Activated T-helper 1 cell treated with anti-CD3 and anti-CD28 coated beads, Interleukin-12 subunit alpha, Interleukin-12 subunit beta, Interleukin-2, Interleukin-4 antibody, amounts not matched to agents 30 ng/mL and 10 ng/mL and 1 ng/mL, durations not matched to agents 14 hours and 24 hours and 36 hours (primary cell): Measurements from ENCODE around the gene AMOT. TPM values are rescaled to one million over a fixed set of nuclear protein-coding genes. Genes with fewer than 3 reads are reported as not detected.
A peak's percentile ranks its signal among the peaks of the same experiment; 100 is the strongest.

Experiments
- DNase-seq: peaks from one replicate; pipeline ENCODE4 v3.0.0; 2021; ENCODE audit warnings: low spot score
- H3K27ac Mint-ChIP-seq: one replicate; pipeline ENCODE4 v1.8.0; 2021; ENCODE audit warnings: mild to moderate bottlenecking, mixed read lengths
- H3K27me3 Mint-ChIP-seq: one replicate; pipeline ENCODE4 v1.8.0; 2022; ENCODE audit warnings: mild to moderate bottlenecking, moderate library complexity, mixed read lengths; ENCODE audit not compliant: insufficient read depth
- H3K36me3 Mint-ChIP-seq: one replicate; pipeline ENCODE4 v1.8.0; 2021; ENCODE audit warnings: low read depth, mixed read lengths
- H3K4me1 Mint-ChIP-seq: one replicate; pipeline ENCODE4 v1.8.0; 2021; ENCODE audit warnings: low read depth, mixed read lengths
- H3K4me3 Mint-ChIP-seq: one replicate; pipeline ENCODE4 v1.8.0; 2021; ENCODE audit warnings: mild to moderate bottlenecking, moderate library complexity, mixed read lengths
- H3K9me3 Mint-ChIP-seq: one replicate; pipeline ENCODE4 v1.8.0; 2021; ENCODE audit warnings: mixed read lengths
- intact Hi-C: fragments of 100-400 bp; cut with micrococcal nuclease; formaldehyde crosslinking; loops from one replicate; pipeline ENCODE4 v1.15.1; 2024
- total RNA-seq: library from RNA; stranded (reverse); gene quantifications from 2 replicates; pipeline ENCODE4 v1.2.3, GENCODE V29; 2022

AMOT gene
- total RNA-seq, 1 donor from 2014 or later: 1.3 TPM

DNA sequence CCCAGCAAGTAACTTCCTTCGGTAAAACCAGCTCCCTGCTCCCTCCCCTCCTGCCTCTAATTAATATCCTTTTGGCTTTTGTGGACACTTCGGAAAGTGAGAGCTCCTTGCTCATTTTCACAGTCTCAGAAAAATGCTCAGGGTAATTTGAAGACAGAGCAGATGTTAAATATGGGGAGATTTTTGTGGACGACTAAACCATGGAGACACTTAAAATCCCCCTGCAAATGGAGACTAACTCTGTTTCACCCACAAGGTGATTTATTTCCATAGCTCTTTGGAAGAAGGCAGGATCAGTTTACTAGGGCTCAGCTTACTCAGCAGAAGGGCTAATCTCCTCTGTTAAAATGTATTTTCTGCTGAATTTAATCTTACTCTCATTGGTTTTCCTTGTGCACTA is 12.2 kb upstream of the AMOT start:
- no peak overlapping the region for H3K4me3 Mint-ChIP-seq
- DNase-seq: no peak
- no peak overlapping the region for H3K27ac Mint-ChIP-seq
- H3K4me1 Mint-ChIP-seq: peaks cover 34% of the 10 kb centered on the region
- no peaks in the 10 kb centered on the region for H3K36me3 Mint-ChIP-seq
- intact Hi-C loops: loop anchor here (5.0 kb wide), 1 partner anchor 116 kb away; no protein-coding TSS in a partner anchor
- H3K9me3 Mint-ChIP-seq: no peaks in the 10 kb centered on the region
- no peaks in the 10 kb centered on the region for H3K27me3 Mint-ChIP-seq

DNA sequence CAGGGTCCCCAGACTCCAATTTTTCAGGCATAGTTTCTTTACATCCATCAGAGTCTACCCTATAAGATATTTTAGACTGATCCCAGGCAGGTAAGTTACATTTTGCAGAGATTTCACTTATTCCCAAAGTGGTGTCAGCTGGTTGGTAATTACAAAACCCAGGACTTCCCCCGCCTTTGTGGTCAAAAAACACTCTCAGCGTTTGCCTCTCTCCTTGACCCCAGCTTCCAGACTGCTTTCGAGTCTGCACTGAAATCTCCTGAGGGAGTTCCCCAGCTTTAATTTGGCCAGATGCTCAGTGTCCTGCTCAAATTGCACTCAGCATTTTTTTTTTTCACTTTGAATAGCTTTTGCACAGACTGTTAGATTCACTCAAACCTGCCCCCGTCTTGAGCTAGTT is 11.2 kb upstream of the AMOT start:
- Mint-ChIP-seq H3K4me1 (peaks cover 34% of the 10 kb centered on the region), H3K9me3 (no peaks in the 10 kb centered on the region), H3K36me3 (no peaks in the 10 kb centered on the region), H3K27me3 (no peaks in the 10 kb centered on the region), H3K27ac (peak overlapping the region; percentile 12), H3K4me3 (no peak overlapping the region)
- DNase-seq: no peak
- intact Hi-C loops: loop anchor here (1.0 to 5.0 kb wide), 2 partner anchors 11 to 115 kb away; no protein-coding TSS in a partner anchor

DNA sequence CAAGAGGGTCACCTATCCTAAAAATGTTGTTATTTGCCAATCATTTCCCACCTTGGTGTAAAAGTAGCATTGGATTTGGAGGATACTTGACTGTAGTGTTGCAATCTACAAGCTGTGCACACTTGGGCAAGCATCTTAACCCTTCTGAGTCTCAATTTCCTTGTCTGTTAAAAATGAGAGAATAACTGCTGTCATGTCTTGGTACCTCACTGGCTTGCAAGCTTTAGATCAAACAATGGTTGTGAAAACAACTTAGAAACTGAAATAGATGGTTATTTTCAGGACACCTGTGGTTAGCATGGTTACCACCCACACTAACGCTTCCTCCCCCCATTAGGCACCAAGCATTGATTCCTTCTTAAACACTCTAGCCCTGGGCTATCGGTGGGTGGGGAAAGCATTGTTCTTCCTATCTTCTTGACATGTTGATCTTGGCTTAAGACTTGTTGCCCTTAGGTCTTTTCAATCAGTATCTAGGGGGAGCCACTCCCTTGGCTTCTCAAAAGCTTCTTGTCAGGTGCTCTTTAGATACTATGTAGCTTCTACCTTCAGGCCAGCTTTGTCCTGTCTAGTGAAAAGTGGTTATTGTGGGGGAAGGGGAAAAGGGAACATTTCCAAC is 10.6 kb upstream of the AMOT start:
- no peaks in the 10 kb centered on the region for H3K9me3 Mint-ChIP-seq
- DNase-seq: no peak

DNA sequence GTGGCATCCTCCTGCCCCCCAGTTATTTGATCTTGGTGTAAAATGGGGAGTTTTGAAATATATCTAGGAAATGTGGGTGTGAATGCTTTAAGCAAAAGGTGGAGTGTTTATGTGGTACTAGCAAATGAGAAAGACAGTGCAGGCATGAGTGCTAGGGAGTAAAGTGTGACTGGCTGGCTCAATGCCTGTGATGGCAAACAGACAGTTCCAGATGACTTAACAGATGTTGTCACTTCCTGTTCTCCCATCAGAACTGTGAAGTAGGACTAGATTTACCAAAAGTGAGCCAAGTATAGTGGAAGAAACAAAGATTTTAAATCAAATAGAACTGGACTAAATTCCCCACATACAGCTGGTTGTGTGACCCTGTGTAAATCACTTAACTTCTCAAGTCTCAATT is 8.4 kb upstream of the AMOT start:
- H3K4me3 Mint-ChIP-seq: no peak overlapping the region
- intact Hi-C loops: no loop called here
- H3K4me1 Mint-ChIP-seq: peaks cover 40% of the 10 kb centered on the region
- no peaks in the 10 kb centered on the region for H3K9me3 Mint-ChIP-seq
- H3K36me3 Mint-ChIP-seq: no peaks in the 10 kb centered on the region
- DNase-seq: no peak
- peaks cover 2% of the 10 kb centered on the region for H3K27me3 Mint-ChIP-seq
- H3K27ac Mint-ChIP-seq: no peak overlapping the region

More for the DNA sequence above, 10.6 kb upstream of the AMOT start:
- peaks cover 34% of the 10 kb centered on the region for H3K4me1 Mint-ChIP-seq
- H3K36me3 Mint-ChIP-seq: no peaks in the 10 kb centered on the region
- H3K27me3 Mint-ChIP-seq: no peaks in the 10 kb centered on the region
- H3K27ac Mint-ChIP-seq: peak overlapping the region; percentile 4
- intact Hi-C loops: loop anchor here (1.0 to 5.0 kb wide), 2 partner anchors 10 to 114 kb away; no protein-coding TSS in a partner anchor
- peak overlapping the region; percentile 33 for H3K4me3 Mint-ChIP-seq

DNA sequence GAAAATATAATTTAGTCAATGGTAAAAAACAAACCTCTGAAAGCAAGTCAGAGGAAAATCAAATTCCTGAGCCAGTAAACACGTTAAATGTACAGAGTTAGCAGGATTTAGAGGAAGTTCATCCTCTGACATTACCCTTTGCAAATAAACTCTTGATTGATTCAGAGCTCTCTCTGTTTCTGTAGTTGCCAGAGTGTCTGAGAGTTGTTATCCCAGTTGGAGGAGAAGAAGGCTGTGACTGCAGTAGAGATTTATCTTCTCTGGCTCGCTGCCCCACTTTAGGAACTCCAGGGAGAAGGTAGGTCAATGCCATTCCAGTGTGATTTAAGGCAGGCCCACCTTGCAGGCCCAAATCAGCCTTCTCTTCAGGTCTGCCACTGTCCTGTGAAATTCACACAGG is 6.2 kb upstream of the AMOT start:
- Mint-ChIP-seq H3K4me1 (peaks cover 34% of the 10 kb centered on the region), H3K4me3 (no peak overlapping the region), H3K27ac (no peak overlapping the region), H3K9me3 (no peaks in the 10 kb centered on the region), H3K36me3 (no peaks in the 10 kb centered on the region), H3K27me3 (peaks cover 2% of the 10 kb centered on the region)
- no peak for DNase-seq
- intact Hi-C loops: no loop called here

DNA sequence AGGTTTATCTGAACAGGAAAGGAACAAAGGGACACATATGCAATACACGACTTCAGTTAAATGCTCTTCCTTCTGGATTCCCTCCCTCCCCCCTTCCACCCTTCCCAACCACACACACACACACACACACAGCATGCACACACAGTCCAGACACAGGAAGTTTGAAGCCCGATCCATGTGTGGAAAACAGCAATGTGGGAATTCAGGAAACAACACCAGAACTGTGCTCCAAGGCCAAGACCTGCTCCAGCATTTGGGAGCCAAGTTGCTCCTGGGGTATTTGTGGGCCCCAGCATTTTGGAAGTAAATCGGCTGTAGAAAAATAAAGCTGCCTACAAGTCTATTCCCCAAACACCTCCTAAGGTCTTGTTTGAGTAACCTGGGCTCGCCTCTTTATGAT is 5.6 kb upstream of the AMOT start:
- Mint-ChIP-seq H3K4me1 (peaks cover 28% of the 10 kb centered on the region), H3K9me3 (no peaks in the 10 kb centered on the region), H3K27ac (no peak overlapping the region), H3K27me3 (peaks cover 2% of the 10 kb centered on the region), H3K36me3 (no peaks in the 10 kb centered on the region), H3K4me3 (no peak overlapping the region)
- DNase-seq: no peak
- intact Hi-C loops: no loop called here

DNA sequence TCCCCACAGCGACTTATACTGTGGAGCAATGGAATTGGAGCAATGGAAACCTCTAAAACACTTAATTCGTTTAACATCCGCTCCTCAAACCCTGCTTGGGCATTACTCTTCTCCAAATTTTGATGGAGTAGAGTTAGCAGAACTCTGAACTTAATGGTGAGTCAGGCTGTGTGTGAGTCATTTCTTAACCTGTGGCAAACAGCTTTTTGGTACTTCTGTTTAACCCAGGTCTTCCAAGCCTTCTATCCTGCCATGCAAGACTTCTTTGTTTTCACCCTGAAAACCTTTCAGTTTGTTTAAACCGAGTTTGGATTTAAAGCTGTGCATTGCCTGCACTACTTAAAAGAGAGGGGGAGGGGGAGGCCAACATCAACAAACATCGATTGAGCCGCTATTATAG is 3.6 kb upstream of the AMOT start:
- intact Hi-C loops: loop anchor here (2.0 to 5.0 kb wide), 3 partner anchors 23 to 1162 kb away; partner anchors contain the start of genes ALG13 and LHFPL1
- H3K27ac Mint-ChIP-seq: no peak overlapping the region
- no peak overlapping the region for H3K4me3 Mint-ChIP-seq
- no peak for DNase-seq
- no peaks in the 10 kb centered on the region for H3K36me3 Mint-ChIP-seq
- no peaks in the 10 kb centered on the region for H3K9me3 Mint-ChIP-seq
- H3K27me3 Mint-ChIP-seq: peaks cover 9% of the 10 kb centered on the region
- H3K4me1 Mint-ChIP-seq: peaks cover 24% of the 10 kb centered on the region

DNA sequence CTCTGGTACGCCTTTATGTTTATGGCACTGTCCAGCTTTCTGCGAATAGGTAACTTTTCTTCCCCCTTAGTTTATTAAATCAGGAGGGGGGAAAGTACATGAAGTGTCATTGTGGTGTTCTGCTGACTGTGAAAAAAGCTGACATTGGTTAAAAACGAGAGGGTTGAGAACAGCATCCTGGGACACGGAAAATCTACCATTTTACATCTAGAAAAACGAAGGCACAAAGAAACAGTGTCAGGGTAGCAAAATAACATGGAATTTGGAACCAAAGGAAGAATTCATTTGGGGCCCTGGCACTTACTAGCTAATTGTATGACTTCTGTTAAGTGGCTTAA is 1.2 kb upstream of the AMOT start:
- Mint-ChIP-seq H3K27me3 (peaks cover 12% of the 10 kb centered on the region), H3K4me3 (peak overlapping the region; percentile 67), H3K4me1 (peaks cover 18% of the 10 kb centered on the region), H3K9me3 (no peaks in the 10 kb centered on the region), H3K27ac (no peak overlapping the region), H3K36me3 (no peaks in the 10 kb centered on the region)
- no peak for DNase-seq
- intact Hi-C loops: loop anchor here (1.0 to 5.0 kb wide), 3 partner anchors 10 to 1159 kb away; partner anchors contain the start of genes ALG13 and LHFPL1

DNA sequence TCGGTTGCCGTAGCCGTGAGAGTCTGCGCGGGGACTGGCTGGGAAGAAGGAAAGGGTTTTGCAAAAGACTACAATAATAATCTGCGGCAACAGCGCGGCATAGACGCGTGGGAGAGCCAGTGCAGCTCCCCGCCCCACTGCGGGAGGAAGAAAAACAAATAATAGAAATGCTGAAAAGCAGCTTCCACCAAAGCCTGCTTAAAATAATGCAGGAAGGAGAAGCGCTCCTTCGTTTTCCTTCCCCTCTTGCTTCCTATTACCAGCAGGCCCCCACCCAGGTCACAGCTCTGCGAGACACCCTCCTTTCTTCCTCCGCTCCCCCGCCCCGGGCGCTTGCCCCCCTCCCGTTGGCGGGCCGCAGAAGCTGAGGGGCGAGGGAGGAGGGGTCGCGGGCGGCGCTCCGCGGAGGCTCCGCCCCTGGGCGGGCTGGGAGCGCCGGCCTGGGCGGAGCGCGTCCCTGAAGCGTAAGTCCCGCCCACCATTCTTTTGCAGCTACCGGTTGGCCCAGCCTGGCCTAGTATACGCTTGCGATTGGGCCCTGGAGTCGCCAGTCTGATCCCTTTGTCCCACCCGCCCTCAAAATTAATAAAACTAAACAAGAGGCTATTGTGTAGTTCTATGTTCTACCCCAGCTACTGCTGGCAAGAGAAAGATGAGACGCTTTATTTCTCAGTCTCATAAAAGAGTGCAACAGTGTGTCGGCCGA is 636 bp upstream of the AMOT start:
- H3K9me3 Mint-ChIP-seq: no peaks in the 10 kb centered on the region
- intact Hi-C loops: loop anchor here (1.0 to 5.0 kb wide), 3 partner anchors 10 to 1159 kb away; partner anchors contain the start of genes ALG13 and LHFPL1
- peak; percentile 55 for DNase-seq
- no peaks in the 10 kb centered on the region for H3K36me3 Mint-ChIP-seq
- H3K4me3 Mint-ChIP-seq: peak overlapping the region; percentile 87
- H3K4me1 Mint-ChIP-seq: peaks cover 18% of the 10 kb centered on the region
- no peak overlapping the region for H3K27ac Mint-ChIP-seq
- H3K27me3 Mint-ChIP-seq: peaks cover 12% of the 10 kb centered on the region

DNA sequence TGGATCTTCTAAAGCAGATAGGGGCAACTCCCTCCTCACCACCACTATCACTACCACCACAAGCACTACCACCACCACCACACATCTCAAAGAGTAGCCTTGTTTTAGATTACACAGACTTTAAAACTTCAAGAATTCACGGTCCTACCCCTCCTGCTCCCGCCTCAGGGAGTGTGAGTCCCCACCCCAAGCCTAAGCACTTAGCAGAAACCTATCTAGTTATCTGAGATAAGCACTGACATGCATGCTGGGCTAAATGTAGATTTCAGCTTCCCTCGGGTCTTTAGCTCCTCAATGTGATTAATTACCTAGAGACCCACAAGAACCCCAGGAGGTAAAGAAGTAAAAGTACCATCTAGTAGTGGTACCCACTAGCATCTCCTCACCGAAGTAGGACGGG is 775 bp downstream of the AMOT start:
- H3K4me3 Mint-ChIP-seq: peak overlapping the region; percentile 87
- H3K4me1 Mint-ChIP-seq: peaks cover 18% of the 10 kb centered on the region
- no peak for DNase-seq
- no peaks in the 10 kb centered on the region for H3K9me3 Mint-ChIP-seq
- H3K27me3 Mint-ChIP-seq: peaks cover 12% of the 10 kb centered on the region
- no peaks in the 10 kb centered on the region for H3K36me3 Mint-ChIP-seq
- intact Hi-C loops: loop anchor here (5.0 kb wide), 2 partner anchors 163 to 1158 kb away; partner anchors contain the start of genes ALG13 and LHFPL1
- H3K27ac Mint-ChIP-seq: peak overlapping the region; percentile 36

DNA sequence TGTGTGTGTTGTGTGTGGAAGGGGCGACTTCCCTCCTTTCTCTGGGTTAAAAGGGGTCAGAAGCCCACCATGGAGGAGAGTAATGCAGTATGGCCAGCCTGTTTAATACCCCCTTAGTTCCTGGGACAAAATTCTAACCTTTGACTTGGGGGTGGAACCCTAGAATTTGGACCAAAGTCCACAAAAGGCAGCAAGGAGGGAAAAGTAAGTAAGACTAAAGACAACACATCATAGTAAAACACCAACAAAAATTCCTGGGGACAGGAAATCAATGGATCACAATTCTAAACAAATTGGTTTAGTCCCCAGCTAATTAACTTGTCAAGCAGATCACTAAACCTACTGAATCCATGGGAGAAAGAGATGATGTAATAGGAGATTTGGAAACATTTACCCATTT is 3.1 kb downstream of the AMOT start:
- H3K36me3 Mint-ChIP-seq: no peaks in the 10 kb centered on the region
- H3K27me3 Mint-ChIP-seq: peaks cover 11% of the 10 kb centered on the region
- no peak for DNase-seq
- H3K4me3 Mint-ChIP-seq: no peak overlapping the region
- no peaks in the 10 kb centered on the region for H3K9me3 Mint-ChIP-seq
- peaks cover 7% of the 10 kb centered on the region for H3K4me1 Mint-ChIP-seq
- intact Hi-C loops: no loop called here
- no peak overlapping the region for H3K27ac Mint-ChIP-seq

DNA sequence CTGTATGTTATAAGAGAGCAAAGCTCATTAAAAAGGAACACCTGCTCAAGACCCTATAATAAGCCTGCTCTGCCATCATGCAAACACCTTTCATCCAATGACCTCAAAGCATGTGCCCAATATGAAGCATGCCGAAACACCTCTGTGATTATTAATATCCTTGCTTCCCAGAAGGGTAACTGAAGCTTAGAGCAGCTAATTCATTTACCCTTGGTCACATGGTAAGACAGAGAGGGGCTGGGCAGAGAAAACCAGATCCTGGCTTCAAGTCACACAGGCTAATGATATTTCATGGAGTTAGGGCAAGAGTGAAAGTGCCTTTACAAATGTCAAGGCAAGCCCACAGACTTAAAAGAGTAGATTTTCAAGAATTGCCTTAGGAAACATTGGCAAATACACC is 5.6 kb downstream of the AMOT start:
- DNase-seq: no peak
- no peaks in the 10 kb centered on the region for H3K9me3 Mint-ChIP-seq
- H3K36me3 Mint-ChIP-seq: no peaks in the 10 kb centered on the region
- intact Hi-C loops: no loop called here
- H3K4me1 Mint-ChIP-seq: peaks cover 4% of the 10 kb centered on the region
- peaks cover 8% of the 10 kb centered on the region for H3K27me3 Mint-ChIP-seq
- H3K27ac Mint-ChIP-seq: no peak overlapping the region
- H3K4me3 Mint-ChIP-seq: no peak overlapping the region

DNA sequence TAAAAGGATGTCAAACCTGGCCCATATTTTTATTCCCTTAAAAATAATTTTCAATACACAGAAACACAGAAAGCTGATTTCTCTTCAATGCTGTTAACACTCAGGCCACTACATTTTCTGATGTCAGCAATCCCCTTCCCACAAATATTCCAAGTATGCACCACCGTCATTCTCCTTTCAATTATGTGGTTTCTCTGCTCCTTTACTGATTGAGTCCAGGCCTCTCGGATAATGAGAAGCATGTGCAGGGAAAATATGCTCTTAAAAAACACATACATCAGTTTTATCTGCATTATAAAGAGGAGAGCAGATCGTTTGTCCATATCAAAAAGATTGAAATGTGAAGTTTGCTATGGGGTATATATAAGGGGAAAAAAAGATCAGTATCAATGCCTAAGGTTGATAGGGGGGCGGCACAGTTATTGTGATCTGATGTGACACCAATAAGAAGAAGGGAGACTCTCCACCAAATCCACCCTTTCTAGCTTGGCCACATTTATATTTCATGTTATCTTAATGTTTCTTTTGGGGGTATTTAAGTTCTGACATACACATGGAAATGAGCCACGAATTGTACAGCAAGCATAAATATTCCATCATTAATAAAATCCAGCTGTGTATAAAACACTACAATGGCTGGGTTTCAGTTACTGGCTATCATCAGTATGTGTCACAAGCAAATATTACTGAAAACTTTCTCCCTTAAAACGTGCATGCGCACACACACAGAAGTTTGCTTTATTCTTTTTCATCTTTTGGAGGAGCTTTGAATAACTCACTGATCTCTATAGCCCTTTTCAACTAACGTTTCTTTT is 6.4 kb downstream of the AMOT start:
- no peak for DNase-seq
- Mint-ChIP-seq H3K36me3 (no peaks in the 10 kb centered on the region), H3K4me3 (no peak overlapping the region), H3K27me3 (peaks cover 4% of the 10 kb centered on the region), H3K27ac (no peak overlapping the region), H3K4me1 (no peaks in the 10 kb centered on the region), H3K9me3 (no peaks in the 10 kb centered on the region)
- intact Hi-C loops: no loop called here
